Endothelial cell of umbilical vein (primary cell): ENCODE measurements around the gene SMOC2. TPM values are rescaled to one million over a fixed set of nuclear protein-coding genes. Genes with fewer than 3 reads are reported as not detected.

Source experiments
- BruUV-seq: library from RNA; stranded (reverse); fragments of 400-500 nt; replicated peaks from 2 replicates; lab custom pipeline; 2021; lab: Mats Ljungman, UMichigan
- CTCF ChIA-PET: fragments of 300-600, 350-600 bp; sonication (Branson Sonifier 250); formaldehyde crosslinking; loops from one replicate; lab custom pipeline; 2021; ENCODE audit warnings: antibody characterized with exemption, inconsistent platforms; lab: Charles Lee
- POLR2A ChIA-PET: fragments of 300-600, 350-600 bp; sonication (Branson Sonifier 250); formaldehyde crosslinking; loops from one replicate; lab custom pipeline; 2021; ENCODE audit warnings: antibody characterized with exemption, inconsistent platforms; lab: Charles Lee
- DNase-seq: peaks from one replicate; pipeline ENCODE4 v3.0.0-alpha.2; 2011; ENCODE audit warnings: low read depth, low spot score
- FAIRE-seq: peaks from 2 replicates; lab custom pipeline; 2011; peaks lifted over from hg19 to GRCh38; lab: Jason Lieb, UNC
- H2AFZ ChIP-seq: 2 replicates; pipeline ENCODE4 v1.6.0; 2012; ENCODE audit warnings: low read depth, low read length, control low read depth, inconsistent platforms
- H3K27ac ChIP-seq: 2 replicates; pipeline ENCODE4 v1.5.1; 2011; ENCODE audit warnings: low read depth, mild to moderate bottlenecking, control low read depth, low read length, moderate library complexity; ENCODE audit not compliant: insufficient read depth
- H3K27me3 ChIP-seq, 2 experiments: 2 replicates each; pipeline versions ENCODE4 v1.6.0 to v1.6.1; 2011; ENCODE audit warnings: low read length in 2 of 2, mixed read lengths in 1 of 2; ENCODE audit not compliant: control insufficient read depth in 2 of 2, insufficient read depth in 2 of 2
- H3K36me3 ChIP-seq, 2 experiments: 2 replicates in 1 of 2; 3 replicates in 1 of 2; pipeline ENCODE4 v1.5.1; 2011; ENCODE audit warnings: low read length in 2 of 2, mild to moderate bottlenecking in 1 of 2, moderate library complexity in 1 of 2; ENCODE audit not compliant: control insufficient read depth in 2 of 2, insufficient read depth in 2 of 2; ENCODE audit errors: extremely low read depth in 1 of 2
- H3K4me1 ChIP-seq: 3 replicates; pipeline ENCODE4 v1.5.1; 2011; ENCODE audit warnings: mild to moderate bottlenecking, low read length; ENCODE audit not compliant: control insufficient read depth, insufficient read depth; ENCODE audit errors: extremely low read depth
- H3K4me2 ChIP-seq: 2 replicates; pipeline ENCODE4 v1.6.1; 2011; ENCODE audit warnings: low read length, control low read depth, mixed read lengths; ENCODE audit not compliant: insufficient read depth
- H3K4me3 ChIP-seq, 3 experiments: fragments of 200-600 bp in 1 of 3; sonication (generic), shearing (Covaris generic) in 1 of 3; replicated peaks in 1 of 3; 2 replicates each; pipeline ENCODE4 v1.5.1; 2011 to 2016; ENCODE audit warnings: control low read depth in 3 of 3, low read length in 3 of 3, mild to moderate bottlenecking in 2 of 3, inconsistent platforms in 1 of 3, low read depth in 1 of 3, moderate library complexity in 1 of 3; ENCODE audit not compliant: insufficient read depth in 1 of 3
- H3K79me2 ChIP-seq: 2 replicates; pipeline ENCODE4 v1.6.0; 2012; ENCODE audit warnings: low read length, inconsistent platforms; ENCODE audit not compliant: control insufficient read depth, insufficient read depth
- H3K9ac ChIP-seq: replicated peaks from 2 replicates; pipeline ENCODE3; 2011; ENCODE audit warnings: low read length, control low read depth; ENCODE audit not compliant: insufficient read depth; ENCODE audit errors: extremely low read depth
- H3K9me1 ChIP-seq: replicated peaks from 3 replicates; pipeline ENCODE4 v1.6.0; 2011; ENCODE audit warnings: mild to moderate bottlenecking, low read length; ENCODE audit not compliant: control insufficient read depth, insufficient read depth; ENCODE audit errors: extremely low read depth
- H3K9me3 ChIP-seq: replicated peaks from 2 replicates; pipeline ENCODE4 v1.5.1; 2012; ENCODE audit warnings: low read length, inconsistent platforms; ENCODE audit not compliant: control insufficient read depth, insufficient read depth
- H4K20me1 ChIP-seq: replicated peaks from 2 replicates; pipeline ENCODE3; 2011; ENCODE audit warnings: mild to moderate bottlenecking, low read length; ENCODE audit not compliant: control insufficient read depth, insufficient read depth; ENCODE audit errors: extremely low read depth
- CTCF ChIP-seq, 2 donors: IDR thresholded peaks; 1 replicate in 1 of 2; 2 replicates in 1 of 2; pipeline ENCODE4 v1.5.1; 2011; ENCODE audit warnings: low read length in 2 of 2, mild to moderate bottlenecking in 2 of 2, moderate library complexity in 2 of 2, control low read depth in 1 of 2, inconsistent platforms in 1 of 2, low read depth in 1 of 2; ENCODE audit not compliant: insufficient read depth in 1 of 2; ENCODE audit errors: extremely low read depth in 1 of 2
- EZH2 ChIP-seq: IDR thresholded peaks from 2 replicates; pipeline ENCODE4 v1.6.1; 2012; ENCODE audit warnings: borderline replicate concordance, low read depth, mild to moderate bottlenecking, moderate library complexity, low read length, inconsistent platforms; ENCODE audit not compliant: severe bottlenecking
- FOS ChIP-seq: IDR thresholded peaks from 2 replicates; pipeline ENCODE4 v1.6.1; 2011; ENCODE audit warnings: mild to moderate bottlenecking, low read length, moderate library complexity, borderline replicate concordance; ENCODE audit not compliant: insufficient read depth
- GATA2 ChIP-seq: IDR thresholded peaks from 2 replicates; pipeline ENCODE4 v1.7.0; 2011; ENCODE audit warnings: low read depth, mild to moderate bottlenecking, moderate library complexity, mixed read lengths, low read length; ENCODE audit not compliant: insufficient read length, insufficient read depth
- JUN ChIP-seq: IDR thresholded peaks from 2 replicates; pipeline ENCODE4 v1.6.1; 2011; ENCODE audit warnings: borderline replicate concordance, low read depth; ENCODE audit not compliant: insufficient read length, insufficient read depth
- MAX ChIP-seq: IDR thresholded peaks from 2 replicates; pipeline ENCODE4 v1.6.1; 2011; ENCODE audit not compliant: insufficient read depth, insufficient read length
- MYC ChIP-seq: IDR thresholded peaks from one replicate; pipeline ENCODE4 v1.6.1; 2011; ENCODE audit warnings: mild to moderate bottlenecking, low read depth, low read length
- POLR2A ChIP-seq: IDR thresholded peaks from 2 replicates; pipeline ENCODE4 v1.6.1; 2012; ENCODE audit warnings: low read depth, mild to moderate bottlenecking, control low read depth, low read length
- POLR2AphosphoS5 ChIP-seq: IDR thresholded peaks from 2 replicates; pipeline ENCODE4 v1.6.1; 2012; ENCODE audit warnings: low read depth, mild to moderate bottlenecking, control low read depth, low read length, moderate library complexity; ENCODE audit not compliant: insufficient read depth
- dilution Hi-C: fragments of 300-500 bp; cut with MboI; formaldehyde crosslinking; loops from one replicate; pipeline ENCODE4 v1.15.0; 2019; ENCODE audit warnings: low sequenced_read_pairs; ENCODE audit not compliant: extremely low pct_ligation_motif_present
- intact Hi-C: fragments of 100-400 bp; cut with micrococcal nuclease; formaldehyde crosslinking; loops from one replicate; pipeline ENCODE4 v1.10.0; 2022
- polyA plus RNA-seq, 4 experiments: library from polyadenylated mRNA; depleted of rRNA in 3 of 4; stranded (reverse) in 3 of 4; unstranded in 1 of 4; fragments of >200 nt; gene quantifications; 2 replicates each; pipeline versions ENCODE4 v1.2.1 to v1.2.3, GENCODE V29; 2011 to 2012; ENCODE audit warnings: missing spikeins in 1 of 4
- total RNA-seq: library from RNA; stranded (reverse); gene quantifications from 2 replicates; pipeline ENCODE4 v1.2.3, GENCODE V29; 2021

The SMOC2 gene
- total and polyA plus RNA-seq, 2 donors (not counting 3 experiments of a cell fraction or from before 2014, with no cell fraction given): not detected

- POLR2A ChIA-PET: no interaction called here
- CTCF ChIA-PET: no interaction called here
- dilution Hi-C loops: no loop called here
- no peak for FAIRE-seq
- no peak overlapping the region for H3K4me2 ChIP-seq
- no peaks in the 10 kb centered on the region for H4K20me1 ChIP-seq
- no peaks in the 10 kb centered on the region for H3K9me3 ChIP-seq
- no peak overlapping the region for H3K27ac ChIP-seq
- BruUV-seq: no TSS peak
- H3K4me1 ChIP-seq: no peaks in the 10 kb centered on the region
- H3K9me1 ChIP-seq: no peaks in the 10 kb centered on the region
- TF ChIP-seq MAX (no peak), FOS (no peak), EZH2 (no peak), POLR2AphosphoS5 (no peak), GATA2 (no peak), JUN (no peak), CTCF (IDR thresholded peaks at IDR 0.05; ENCODE audit: extremely low read depth in 1 of 2, insufficient read depth in 1 of 2, low read depth in 1 of 2, low read length in 2 of 2) (no peak), MYC (no peak), POLR2A (no peak)
- H3K4me3 ChIP-seq: no peak overlapping the region
- intact Hi-C loops: no loop called here
- no peaks in the 10 kb centered on the region for H3K36me3 ChIP-seq
- H3K9ac ChIP-seq: no peak overlapping the region
- no peak for DNase-seq
- no peaks in the 10 kb centered on the region for H3K79me2 ChIP-seq
- H2AFZ ChIP-seq: no peak overlapping the region
- H3K27me3 ChIP-seq: no peaks in the 10 kb centered on the region
Measured at GRCh38 chr6:168496997-168497331, 56.0 kb downstream of the SMOC2 start.
